Ishikawa (cell line): ENCODE data around the gene GALNT10.

Experiments used
- CEBPB ChIP-seq: IDR thresholded peaks from 2 replicates; pipeline ENCODE4 v1.6.1; 2012
- CREB1 ChIP-seq: IDR thresholded peaks from 2 replicates; pipeline ENCODE4 v1.6.1; 2012; ENCODE audit warnings: low read depth
- EP300 ChIP-seq: IDR thresholded peaks from 2 replicates; pipeline ENCODE4 v1.6.1; 2012; ENCODE audit warnings: borderline replicate concordance
- FOXM1 ChIP-seq: IDR thresholded peaks from 2 replicates; pipeline ENCODE4 v1.6.1; 2012; ENCODE audit warnings: low read depth, borderline replicate concordance
- RAD21 ChIP-seq: IDR thresholded peaks from 2 replicates; pipeline ENCODE4 v1.6.1; 2012; ENCODE audit warnings: low read depth
- TAF1 ChIP-seq: IDR thresholded peaks from 2 replicates; pipeline ENCODE4 v1.6.1; 2012; ENCODE audit warnings: low read depth, mild to moderate bottlenecking
- TEAD4 ChIP-seq: IDR thresholded peaks from 2 replicates; pipeline ENCODE4 v1.6.1; 2012
- USF1 ChIP-seq: IDR thresholded peaks from 2 replicates; pipeline ENCODE4 v1.6.1; 2012
- YY1 ChIP-seq: IDR thresholded peaks from 2 replicates; pipeline ENCODE4 v1.6.1; 2012; ENCODE audit warnings: low read depth

GRCh38 chr5:154237946-154238345 lies 47.4 kb downstream of the GALNT10 start:
- TF ChIP-seq CREB1: no peak
- TF ChIP-seq YY1: no peak
- TF ChIP-seq TAF1: no peak
- no peak for TF ChIP-seq CEBPB
- TF ChIP-seq USF1: no peak
- TF ChIP-seq RAD21: no peak
- TF ChIP-seq TEAD4: no peak
- TF ChIP-seq EP300: no peak
- TF ChIP-seq FOXM1: no peak
